B cell (primary cell): ENCODE data around the gene SSBP3.

Source experiments
- CTCF ChIP-seq: fragments of 200-600 bp; IDR thresholded peaks from one replicate; pipeline ENCODE4 v1.8.0; 2022; ENCODE audit warnings: antibody characterized with exemption, mild to moderate bottlenecking
- EZH2 ChIP-seq: IDR thresholded peaks from 2 replicates; pipeline ENCODE4 v1.6.1; 2012; ENCODE audit warnings: borderline replicate concordance, low read depth, mild to moderate bottlenecking, moderate library complexity, low read length; ENCODE audit not compliant: insufficient read depth, poor library complexity, severe bottlenecking

- TF ChIP-seq CTCF (no peak), EZH2 (no peak)
Observed at GRCh38 chr1:54398963-54399528, 7.1 kb downstream of the SSBP3 start.
